Endothelial cell of umbilical vein (primary cell): Measurements from ENCODE around the gene LRP2.

Source experiments
- CTCF ChIP-seq, 2 donors: IDR thresholded peaks; 1 replicate in 1 of 2; 2 replicates in 1 of 2; pipeline ENCODE4 v1.5.1; 2011; ENCODE audit warnings: low read length in 2 of 2, mild to moderate bottlenecking in 2 of 2, moderate library complexity in 2 of 2, control low read depth in 1 of 2, inconsistent platforms in 1 of 2, low read depth in 1 of 2; ENCODE audit not compliant: insufficient read depth in 1 of 2; ENCODE audit errors: extremely low read depth in 1 of 2
- EZH2 ChIP-seq: IDR thresholded peaks from 2 replicates; pipeline ENCODE4 v1.6.1; 2012; ENCODE audit warnings: borderline replicate concordance, low read depth, mild to moderate bottlenecking, moderate library complexity, low read length, inconsistent platforms; ENCODE audit not compliant: severe bottlenecking
- FOS ChIP-seq: IDR thresholded peaks from 2 replicates; pipeline ENCODE4 v1.6.1; 2011; ENCODE audit warnings: mild to moderate bottlenecking, low read length, moderate library complexity, borderline replicate concordance; ENCODE audit not compliant: insufficient read depth
- GATA2 ChIP-seq: IDR thresholded peaks from 2 replicates; pipeline ENCODE4 v1.7.0; 2011; ENCODE audit warnings: low read depth, mild to moderate bottlenecking, moderate library complexity, mixed read lengths, low read length; ENCODE audit not compliant: insufficient read length, insufficient read depth
- JUN ChIP-seq: IDR thresholded peaks from 2 replicates; pipeline ENCODE4 v1.6.1; 2011; ENCODE audit warnings: borderline replicate concordance, low read depth; ENCODE audit not compliant: insufficient read length, insufficient read depth
- MAX ChIP-seq: IDR thresholded peaks from 2 replicates; pipeline ENCODE4 v1.6.1; 2011; ENCODE audit not compliant: insufficient read depth, insufficient read length
- MYC ChIP-seq: IDR thresholded peaks from one replicate; pipeline ENCODE4 v1.6.1; 2011; ENCODE audit warnings: mild to moderate bottlenecking, low read depth, low read length
- POLR2A ChIP-seq: IDR thresholded peaks from 2 replicates; pipeline ENCODE4 v1.6.1; 2012; ENCODE audit warnings: low read depth, mild to moderate bottlenecking, control low read depth, low read length
- POLR2AphosphoS5 ChIP-seq: IDR thresholded peaks from 2 replicates; pipeline ENCODE4 v1.6.1; 2012; ENCODE audit warnings: low read depth, mild to moderate bottlenecking, control low read depth, low read length, moderate library complexity; ENCODE audit not compliant: insufficient read depth

- TF ChIP-seq CTCF (IDR thresholded peaks at IDR 0.05; ENCODE audit: extremely low read depth in 1 of 2, insufficient read depth in 1 of 2, low read depth in 1 of 2, low read length in 2 of 2) (no peak), MAX (no peak), EZH2 (no peak), POLR2AphosphoS5 (no peak), POLR2A (no peak), JUN (no peak), MYC (no peak), GATA2 (no peak), FOS (no peak)
Observed at GRCh38 chr2:169114056-169114455, 248.3 kb downstream of the LRP2 start.
